ENCODE results near the gene KIF4B. TPM values are rescaled to one million over a fixed set of nuclear protein-coding genes. Genes with fewer than 3 reads are reported as not detected.

KIF4B gene
- total and polyA plus RNA-seq, 2 of the 8 experiments (the other 6 are each of a cell fraction or from before 2014, with no cell fraction given) = 0.02 to 0.15 TPM

- Histone ChIP-seq H2BK15ac (ENCODE audit: low read length) (no peak overlapping the region), H2BK12ac (ENCODE audit: low read depth, low read length) (peak overlapping the region; percentile 60; the same call in 1 of the 2 replicates), H3K4ac (replicated peaks; ENCODE audit: insufficient read length, low read depth, low read length) (no peak overlapping the region), H4K91ac (replicated peaks; ENCODE audit: insufficient read length, low read length) (peak overlapping the region; percentile 31), H3K4me1 (replicated peaks in 1 of 4; ENCODE audit: control insufficient read depth in 3 of 4, insufficient read depth in 4 of 4, low read length in 3 of 4) (peaks cover 0 to 26% (median 11%) of the 10 kb centered on the region in 4 experiments; a peak in 5 of 7 replicates), H3K14ac (ENCODE audit: insufficient read length) (no peak overlapping the region), H3K79me2 (ENCODE audit: control insufficient read depth in 1 of 2, insufficient read depth in 2 of 2, low read length in 2 of 2) (no peaks in the 10 kb centered on the region), H3K18ac (ENCODE audit: extremely low read depth, low read length) (no peak overlapping the region), H3K56ac (replicated peaks; ENCODE audit: insufficient read length, low read depth, low read length) (no peak overlapping the region), H3K4me2 (ENCODE audit: insufficient read depth in 1 of 2, low read depth in 2 of 2, low read length in 2 of 2) (no peak overlapping the region), H3K27ac (ENCODE audit: low read depth, low read length) (no peak overlapping the region), H3K36me3 (ENCODE audit: control insufficient read depth in 2 of 4, insufficient read depth in 4 of 4, low read length in 3 of 4) (no peaks in the 10 kb centered on the region), H3K9ac (replicated peaks in 1 of 4; ENCODE audit: extremely low read depth in 1 of 4, low read depth in 3 of 4, low read length in 3 of 4) (no peak overlapping the region), H4K20me1 (replicated peaks in 1 of 2; ENCODE audit: control insufficient read depth in 1 of 2, insufficient read depth in 2 of 2, low read length in 2 of 2) (no peaks in the 10 kb centered on the region), H2BK5ac (ENCODE audit: low read depth, low read length) (no peak overlapping the region), H3K9me3 (ENCODE audit: insufficient read depth in 2 of 2, low read depth in 1 of 2, low read length in 1 of 2) (no peaks in the 10 kb centered on the region), H4K5ac (ENCODE audit: insufficient read length, low read depth, low read length) (no peak overlapping the region), H3K27me3 (replicated peaks in 1 of 4; ENCODE audit: control insufficient read depth in 3 of 4, extremely low read depth in 1 of 4, insufficient read depth in 3 of 4, low read length in 3 of 4) (no peaks in the 10 kb centered on the region), H2AK5ac (ENCODE audit: low read depth, low read length) (peak overlapping the region; percentile 61; the same call in 1 of the 2 replicates), H4K8ac (ENCODE audit: extremely low read depth, insufficient read depth, low read length) (no peak overlapping the region), H3K23me2 (ENCODE audit: low read depth, low read length) (no peaks in the 10 kb centered on the region), H2AFZ (ENCODE audit: low read length) (no peak overlapping the region), H2BK120ac (replicated peaks; ENCODE audit: low read depth, low read length) (no peak overlapping the region), H2BK20ac (ENCODE audit: low read length) (0 out of 2 replicates have a peak overlapping the region, but pooled peaks have one; percentile 9), H3K23ac (ENCODE audit: insufficient read length) (no peak overlapping the region), H3K79me1 (ENCODE audit: low read depth, low read length) (no peaks in the 10 kb centered on the region), H3K4me3 (ENCODE audit: extremely low read depth in 1 of 4, insufficient read depth in 2 of 4, low read depth in 3 of 4, low read length in 4 of 4) (no peak overlapping the region)
- CTCF ChIA-PET (ENCODE audit: partially characterized antibody) = no interaction called here
- WGBS, 2 experiments (ENCODE audit: extremely low coverage in 1 of 2, insufficient coverage in 1 of 2, insufficient read length in 1 of 2, insufficient replicate concordance in 2 of 2, low coverage in 1 of 2, low lambda C conversion rate in 2 of 2, missing lambda C conversion rate in 1 of 2) = 84% methylated on average over 4 of the region's 4 CpGs; no CpG with 5 or more reads in 1 of the 2 experiments
- TF ChIP-seq KDM1A (IDR thresholded peaks at IDR 0.05; ENCODE audit: borderline replicate concordance, low read length) (0 out of 2 replicates have a peak, but pooled peaks have one; percentile 35), HDAC2 (IDR thresholded peaks at IDR 0.05; ENCODE audit: borderline replicate concordance in 1 of 2, low read depth in 2 of 2, low read length in 2 of 2) (no peak)
- POLR2A ChIA-PET (ENCODE audit: partially characterized antibody) = no interaction called here
- DNase-seq (ENCODE audit: low read depth in 1 of 2, low spot score in 2 of 2) = peak in 1 of 2 experiments; percentile 34
- no peak for FAIRE-seq
Measured at GRCh38 chr5:155052532-155052931, 39.0 kb downstream of the KIF4B start.

Data from H1 (cell line).